Erythroblast (primary cell): ENCODE data around the gene ANKZF1.

Experiments
- GATA1 ChIP-seq: IDR thresholded peaks from 2 replicates; pipeline ENCODE4 v1.6.1; 2011; ENCODE audit warnings: low read depth, mild to moderate bottlenecking, control low read depth, low read length, moderate library complexity
- POLR2A ChIP-seq: IDR thresholded peaks from 2 replicates; pipeline ENCODE4 v1.6.1; 2011; ENCODE audit warnings: mild to moderate bottlenecking, low read length

DNA sequence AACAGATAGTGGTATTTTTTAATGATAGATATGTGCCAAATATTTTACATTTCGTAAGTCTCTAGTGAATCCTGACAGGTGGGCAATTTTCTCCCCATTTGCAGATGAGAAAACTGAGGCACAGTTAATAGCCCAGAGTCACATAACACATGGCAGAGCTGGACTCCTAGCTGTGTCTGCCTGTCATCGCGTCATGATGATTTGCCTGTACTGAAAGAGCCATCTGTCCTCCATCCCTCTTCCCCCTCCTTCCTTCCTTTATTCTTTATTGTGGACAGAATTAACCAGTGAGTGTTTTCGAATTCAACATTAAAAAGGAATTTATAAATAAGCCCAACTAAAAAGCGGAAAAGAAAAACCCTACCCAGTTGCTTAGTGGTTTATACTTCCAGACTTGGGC, 52.8 kb downstream of the ANKZF1 start:
- TF ChIP-seq POLR2A (no peak), GATA1 (no peak)
